Stimulated activated CD4-positive, alpha-beta T cell treated with anti-CD3 and anti-CD28 coated beads, Interleukin-12 subunit alpha, Interleukin-12 subunit beta, amount 100 ng/mL, for 24 hours (primary cell): ENCODE data around the gene L1CAM.

Experiments
- DNase-seq, 2 experiments: peaks; one replicate each; pipeline ENCODE4 v3.0.0-alpha.2; 2020; ENCODE audit warnings: low read depth in 2 of 2

Gene L1CAM

GRCh38 chrX:153925387-153925738 is 39.4 kb upstream of the L1CAM start:
- no peak for DNase-seq

- DNase-seq, result no peak
Observed at GRCh38 chrX:153924149-153924861, 38.3 kb upstream of the L1CAM start.

GRCh38 chrX:153922932-153923857 is 37.2 kb upstream of the L1CAM start:
- DNase-seq, result no peak

GRCh38 chrX:153921511-153922446 is 35.8 kb upstream of the L1CAM start:
- no peak for DNase-seq

- no peak for DNase-seq
Observed at GRCh38 chrX:153921070-153921469, 35.1 kb upstream of the L1CAM start.

GRCh38 chrX:153920546-153920945 is 34.6 kb upstream of the L1CAM start:
- DNase-seq, result no peak

GRCh38 chrX:153919281-153919680 is 33.3 kb upstream of the L1CAM start:
- no peak for DNase-seq

GRCh38 chrX:153917869-153918268 is 31.9 kb upstream of the L1CAM start:
- no peak for DNase-seq

GRCh38 chrX:153913701-153914100 is 27.7 kb upstream of the L1CAM start:
- no peak for DNase-seq

- no peak for DNase-seq
Observed at GRCh38 chrX:153913211-153913610, 27.2 kb upstream of the L1CAM start.

GRCh38 chrX:153911798-153912197 is 25.8 kb upstream of the L1CAM start:
- no peak for DNase-seq

GRCh38 chrX:153910446-153910845 is 24.5 kb upstream of the L1CAM start:
- no peak for DNase-seq

- no peak for DNase-seq
Observed at GRCh38 chrX:153909980-153910360, 24.0 kb upstream of the L1CAM start.

- DNase-seq, result no peak
Observed at GRCh38 chrX:153909024-153909979, 23.3 kb upstream of the L1CAM start.

- no peak for DNase-seq
Observed at GRCh38 chrX:153908219-153908860, 22.4 kb upstream of the L1CAM start.

GRCh38 chrX:153907456-153907855 is 21.5 kb upstream of the L1CAM start:
- DNase-seq, result no peak

- no peak for DNase-seq
Observed at GRCh38 chrX:153906126-153906917, 20.3 kb upstream of the L1CAM start.

GRCh38 chrX:153905481-153906095 is 19.6 kb upstream of the L1CAM start:
- DNase-seq, result no peak
